Measurements from ENCODE around the gene HDAC4.

DNA sequence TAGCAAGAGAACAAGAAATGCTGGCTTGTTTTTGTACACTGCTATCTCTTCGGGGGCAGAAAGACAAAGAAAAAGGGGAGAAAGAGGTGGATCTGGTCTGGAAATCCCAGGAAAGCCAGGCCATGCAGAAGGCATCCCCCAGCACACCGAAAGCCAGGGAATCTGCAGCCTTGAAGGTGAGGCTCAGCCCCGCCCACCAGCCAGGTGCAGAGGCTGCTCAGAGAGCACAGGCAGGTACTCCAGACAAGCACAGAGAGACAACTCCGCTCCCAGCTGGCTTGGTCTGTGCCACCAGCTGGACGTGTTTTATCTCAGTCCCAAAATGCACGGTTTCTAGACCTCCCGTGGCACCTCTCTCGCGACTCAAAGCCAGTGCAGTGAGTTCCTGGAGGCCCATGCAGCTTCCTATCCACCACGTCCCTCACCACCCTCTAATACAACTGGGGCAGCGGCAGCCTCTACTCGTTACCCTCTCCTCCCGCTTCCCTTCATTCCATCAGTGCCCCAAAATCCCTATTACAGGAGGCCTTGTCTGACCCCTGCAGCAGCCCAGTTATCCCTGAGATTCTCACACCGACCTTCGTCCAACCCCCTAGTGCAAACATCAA is 62.8 kb downstream of the HDAC4 start:
- TF ChIP-seq EP300 (IDR thresholded peaks at IDR 0.05) (no peak), CTCF (IDR thresholded peaks at IDR 0.05) (no peak)
